Liver (tissue), 9 donors: ENCODE data around the gene LSM10. TPM values are rescaled to one million over a fixed set of nuclear protein-coding genes. Genes with fewer than 3 reads are reported as not detected.

Experiments used
- DNase-seq: peaks from one replicate; pipeline ENCODE4 v3.0.0-alpha.2; 2017; ENCODE audit warnings: low spot score
- H3K27ac ChIP-seq, 2 donors: one replicate each; pipeline ENCODE4 v1.7.0; 2013; ENCODE audit warnings: inconsistent platforms in 2 of 2, low read length in 2 of 2, control low read depth in 1 of 2, low read depth in 1 of 2, mild to moderate bottlenecking in 1 of 2
- H3K27me3 ChIP-seq, 4 donors: one replicate each; pipeline versions ENCODE4 v1.6.1 to v1.7.0; 2013; ENCODE audit warnings: low read length in 3 of 4, inconsistent platforms in 1 of 4, mild to moderate bottlenecking in 1 of 4, moderate library complexity in 1 of 4; ENCODE audit not compliant: control insufficient read depth in 4 of 4, insufficient read depth in 4 of 4
- H3K36me3 ChIP-seq, 4 donors: one replicate each; pipeline versions ENCODE4 v1.6.1 to v1.7.0; 2013; ENCODE audit warnings: low read length in 3 of 4, mild to moderate bottlenecking in 3 of 4, low read depth in 1 of 4, moderate library complexity in 1 of 4; ENCODE audit not compliant: control insufficient read depth in 4 of 4, insufficient read depth in 3 of 4
- H3K4me1 ChIP-seq, 4 donors: one replicate each; pipeline versions ENCODE4 v1.6.1 to v1.7.0; 2013; ENCODE audit warnings: low read length in 3 of 4, mild to moderate bottlenecking in 3 of 4, moderate library complexity in 1 of 4; ENCODE audit not compliant: control insufficient read depth in 4 of 4, insufficient read depth in 4 of 4
- H3K4me3 ChIP-seq, 3 donors: one replicate each; pipeline versions ENCODE4 v1.6.1 to v1.7.0; 2013; ENCODE audit warnings: low read length in 3 of 3, control low read depth in 1 of 3, low read depth in 1 of 3, mild to moderate bottlenecking in 1 of 3
- H3K9ac ChIP-seq, 2 donors: one replicate each; pipeline ENCODE4 v1.7.0; 2013; ENCODE audit warnings: low read length in 2 of 2, mild to moderate bottlenecking in 2 of 2, moderate library complexity in 2 of 2, control low read depth in 1 of 2, low read depth in 1 of 2
- H3K9me3 ChIP-seq, 4 donors: one replicate each; pipeline versions ENCODE4 v1.6.1 to v1.7.0; 2013; ENCODE audit warnings: low read length in 3 of 4; ENCODE audit not compliant: control insufficient read depth in 4 of 4
- EGR1 ChIP-seq, 2 donors: IDR thresholded peaks; 2 replicates each; pipeline ENCODE4 v1.6.1; 2016 to 2018; ENCODE audit warnings: antibody characterized with exemption in 2 of 2, low read depth in 2 of 2
- FOXA1 ChIP-seq: IDR thresholded peaks from 2 replicates; pipeline ENCODE4 v1.6.1; 2016; ENCODE audit warnings: antibody characterized with exemption
- FOXA2 ChIP-seq: IDR thresholded peaks from 2 replicates; pipeline ENCODE4 v1.6.1; 2016; ENCODE audit warnings: antibody characterized with exemption
- GABPA ChIP-seq, 2 donors: IDR thresholded peaks in 1 of 2; conservative IDR thresholded peaks in 1 of 2; 2 replicates each; pipeline ENCODE4 v1.6.1; 2016; ENCODE audit warnings: antibody characterized with exemption in 2 of 2, mild to moderate bottlenecking in 1 of 2, moderate library complexity in 1 of 2
- HNF4A ChIP-seq, 2 donors: conservative IDR thresholded peaks; 2 replicates each; pipeline ENCODE4 v1.6.1; 2016; ENCODE audit warnings: antibody characterized with exemption in 2 of 2, mild to moderate bottlenecking in 2 of 2
- HNF4G ChIP-seq: IDR thresholded peaks from 2 replicates; pipeline ENCODE4 v1.6.1; 2016; ENCODE audit warnings: antibody characterized with exemption
- JUND ChIP-seq, 2 donors: IDR thresholded peaks; 2 replicates each; pipeline ENCODE4 v1.6.1; 2016; ENCODE audit warnings: antibody characterized with exemption in 2 of 2
- NR2F2 ChIP-seq: IDR thresholded peaks from 2 replicates; pipeline ENCODE4 v1.6.1; 2016; ENCODE audit warnings: antibody characterized with exemption
- RAD21 ChIP-seq, 2 donors: IDR thresholded peaks; 2 replicates each; pipeline ENCODE4 v1.6.1; 2016; ENCODE audit warnings: antibody characterized with exemption in 2 of 2, mild to moderate bottlenecking in 2 of 2
- RXRA ChIP-seq, 2 donors: IDR thresholded peaks; 2 replicates each; pipeline ENCODE4 v1.6.1; 2017 to 2018; ENCODE audit warnings: antibody characterized with exemption in 2 of 2, mild to moderate bottlenecking in 1 of 2
- SP1 ChIP-seq: IDR thresholded peaks from 2 replicates; pipeline ENCODE4 v1.6.1; 2018; ENCODE audit warnings: antibody characterized with exemption, mild to moderate bottlenecking
- TAF1 ChIP-seq: conservative IDR thresholded peaks from 2 replicates; pipeline ENCODE4 v1.6.1; 2016; ENCODE audit warnings: antibody characterized with exemption, mild to moderate bottlenecking
- YY1 ChIP-seq: IDR thresholded peaks from 2 replicates; pipeline ENCODE4 v1.6.1; 2016; ENCODE audit warnings: antibody characterized with exemption, mild to moderate bottlenecking
- WGBS: extraction: QIAGEN DNeasy Blood & Tissue Kit; methylation state at CpG from one replicate; pipeline ENCODE4 v1.1.7; 2013; 5-methylcytosine and 5-hydroxymethylcytosine counted together
- polyA plus RNA-seq, 2 donors: library from polyadenylated mRNA; stranded (reverse) in 1 of 2; unstranded in 1 of 2; fragments of 200-250 nt in 1 of 2; fragments of >200 nt in 1 of 2; fragmentation: Nextera tagmentation in 1 of 2; extraction: Ambion mirVana in 1 of 2; gene quantifications; one replicate each; pipeline versions ENCODE4 v1.2.1 to v1.2.3, GENCODE V29; 2013 to 2015
- total RNA-seq, 2 donors: library from RNA; depleted of rRNA; stranded (reverse); fragments of >200 nt; gene quantifications; one replicate each; pipeline ENCODE4 v1.2.3, GENCODE V29; 2014
- TF ChIP-seq, protein P1 (sequence below): fragments of 150-350 bp; IDR thresholded peaks from 2 replicates; pipeline ENCODE4 v1.5.1; 2017; ENCODE audit warnings: improper control_type of control experiment, low read depth, low read length; ENCODE audit not compliant: missing input control
- TF ChIP-seq, protein P2 (sequence below): IDR thresholded peaks from 2 replicates; pipeline ENCODE4 v1.6.1; 2016; ENCODE audit warnings: antibody characterized with exemption
- TF ChIP-seq, protein P3 (sequence below): IDR thresholded peaks from 2 replicates; pipeline ENCODE4 v1.6.1; 2016; ENCODE audit warnings: antibody characterized with exemption
- TF ChIP-seq, protein P4 (sequence below): IDR thresholded peaks from 2 replicates; pipeline ENCODE4 v1.6.1; 2016; ENCODE audit warnings: antibody characterized with exemption, mild to moderate bottlenecking
- TF ChIP-seq, protein P5 (sequence below): IDR thresholded peaks from 2 replicates; pipeline ENCODE4 v1.6.1; 2016; ENCODE audit warnings: antibody characterized with exemption
- donor health status: healthy.
- donor health status: healthy.
- donor health status: healthy.
- donor health status: healthy.
- donor health status: healthy.

Gene LSM10
- 1 to 10 TPM; 6.2 to 8.0 TPM for total RNA-seq
- 10 to 100 TPM; 40.2 to 45.2 TPM for polyA plus RNA-seq

DNA sequence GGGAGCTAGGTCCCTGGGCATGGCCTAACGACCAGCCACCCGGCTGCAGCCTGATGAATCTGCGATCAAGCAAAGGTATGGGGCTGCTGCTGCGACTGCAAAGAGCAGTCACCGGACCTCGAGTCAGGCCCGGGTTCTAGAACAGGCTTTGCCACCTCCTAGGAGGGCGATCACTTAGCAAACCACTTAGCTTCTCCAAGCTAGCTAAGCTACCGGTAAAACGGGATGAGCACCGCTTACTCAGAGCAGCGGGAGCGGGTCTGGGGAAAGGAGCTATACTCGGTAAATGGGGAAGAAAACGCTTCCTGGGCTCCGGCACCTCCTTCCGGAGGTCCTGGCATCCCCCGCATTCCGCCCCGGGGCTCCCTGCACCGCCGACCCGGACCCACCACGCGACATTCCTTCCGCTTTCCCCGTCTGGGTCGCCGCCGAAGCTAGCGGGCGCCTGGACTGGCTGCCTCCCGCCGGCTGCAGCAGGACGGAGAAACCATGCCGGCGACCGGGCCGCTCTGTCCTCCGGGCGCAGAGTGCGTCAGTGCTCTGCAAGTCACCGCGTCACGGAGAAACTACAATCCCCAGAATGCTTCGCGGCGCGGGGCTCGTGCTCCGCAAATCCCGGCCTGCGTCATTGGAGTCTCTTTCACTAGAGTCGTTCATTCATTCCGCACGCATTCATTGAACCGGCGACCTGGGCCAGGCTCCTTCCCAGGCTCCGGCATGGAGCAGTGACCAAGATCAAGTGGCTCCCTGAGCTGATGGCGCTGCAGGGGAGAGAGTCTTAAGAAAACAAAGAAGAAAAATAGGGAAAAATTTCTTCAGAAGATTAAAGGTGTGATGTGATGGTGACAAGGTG lies at the start of gene LSM10:
TSS of gene LSM10 (minus strand) at position 531 of the 853 bp plus-strand sequence. CDS start 3,779 bp downstream, outside the sequence.
- peaks cover 0 to 14% (median 8%) of the 10 kb centered on the region in 4 donors for H3K4me1 ChIP-seq
- peaks cover 0 to 9% (median 8%) of the 10 kb centered on the region in 4 donors for H3K36me3 ChIP-seq
- H3K9ac ChIP-seq = peak within 1 kb of the TSS; percentile 92 to 93
- TF ChIP-seq TAF1 (peak; percentile 64), HNF4G (no peak), FOXA1 (no peak), GABPA (IDR thresholded peaks at IDR 0.05 in 1 of 2, conservative IDR thresholded peaks at IDR 0.05 in 1 of 2) (peak in 1 of 2 donors; percentile 74), JUND (IDR thresholded peaks at IDR 0.05) (peak in 1 of 2 donors; percentile 34), FOXA2 (no peak), RAD21 (IDR thresholded peaks at IDR 0.05) (peak; percentile 11 to 33), RXRA (IDR thresholded peaks at IDR 0.05) (peak in 1 of 2 donors; percentile 25), NR2F2 (no peak), HNF4A (conservative IDR thresholded peaks at IDR 0.05) (no peak), YY1 (peak; percentile 94), SP1 (no peak), EGR1 (IDR thresholded peaks at IDR 0.05; ENCODE audit: low read depth in 2 of 2) (peak in 1 of 2 donors; percentile 8)
- TF ChIP-seq, protein P1, sequence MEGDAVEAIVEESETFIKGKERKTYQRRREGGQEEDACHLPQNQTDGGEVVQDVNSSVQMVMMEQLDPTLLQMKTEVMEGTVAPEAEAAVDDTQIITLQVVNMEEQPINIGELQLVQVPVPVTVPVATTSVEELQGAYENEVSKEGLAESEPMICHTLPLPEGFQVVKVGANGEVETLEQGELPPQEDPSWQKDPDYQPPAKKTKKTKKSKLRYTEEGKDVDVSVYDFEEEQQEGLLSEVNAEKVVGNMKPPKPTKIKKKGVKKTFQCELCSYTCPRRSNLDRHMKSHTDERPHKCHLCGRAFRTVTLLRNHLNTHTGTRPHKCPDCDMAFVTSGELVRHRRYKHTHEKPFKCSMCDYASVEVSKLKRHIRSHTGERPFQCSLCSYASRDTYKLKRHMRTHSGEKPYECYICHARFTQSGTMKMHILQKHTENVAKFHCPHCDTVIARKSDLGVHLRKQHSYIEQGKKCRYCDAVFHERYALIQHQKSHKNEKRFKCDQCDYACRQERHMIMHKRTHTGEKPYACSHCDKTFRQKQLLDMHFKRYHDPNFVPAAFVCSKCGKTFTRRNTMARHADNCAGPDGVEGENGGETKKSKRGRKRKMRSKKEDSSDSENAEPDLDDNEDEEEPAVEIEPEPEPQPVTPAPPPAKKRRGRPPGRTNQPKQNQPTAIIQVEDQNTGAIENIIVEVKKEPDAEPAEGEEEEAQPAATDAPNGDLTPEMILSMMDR = no peak
- TF ChIP-seq, protein P2, sequence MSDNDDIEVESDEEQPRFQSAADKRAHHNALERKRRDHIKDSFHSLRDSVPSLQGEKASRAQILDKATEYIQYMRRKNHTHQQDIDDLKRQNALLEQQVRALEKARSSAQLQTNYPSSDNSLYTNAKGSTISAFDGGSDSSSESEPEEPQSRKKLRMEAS = peak; percentile 76
- TF ChIP-seq, protein P3, sequence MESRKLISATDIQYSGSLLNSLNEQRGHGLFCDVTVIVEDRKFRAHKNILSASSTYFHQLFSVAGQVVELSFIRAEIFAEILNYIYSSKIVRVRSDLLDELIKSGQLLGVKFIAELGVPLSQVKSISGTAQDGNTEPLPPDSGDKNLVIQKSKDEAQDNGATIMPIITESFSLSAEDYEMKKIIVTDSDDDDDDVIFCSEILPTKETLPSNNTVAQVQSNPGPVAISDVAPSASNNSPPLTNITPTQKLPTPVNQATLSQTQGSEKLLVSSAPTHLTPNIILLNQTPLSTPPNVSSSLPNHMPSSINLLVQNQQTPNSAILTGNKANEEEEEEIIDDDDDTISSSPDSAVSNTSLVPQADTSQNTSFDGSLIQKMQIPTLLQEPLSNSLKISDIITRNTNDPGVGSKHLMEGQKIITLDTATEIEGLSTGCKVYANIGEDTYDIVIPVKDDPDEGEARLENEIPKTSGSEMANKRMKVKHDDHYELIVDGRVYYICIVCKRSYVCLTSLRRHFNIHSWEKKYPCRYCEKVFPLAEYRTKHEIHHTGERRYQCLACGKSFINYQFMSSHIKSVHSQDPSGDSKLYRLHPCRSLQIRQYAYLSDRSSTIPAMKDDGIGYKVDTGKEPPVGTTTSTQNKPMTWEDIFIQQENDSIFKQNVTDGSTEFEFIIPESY = peak; percentile 50
- TF ChIP-seq, protein P4, sequence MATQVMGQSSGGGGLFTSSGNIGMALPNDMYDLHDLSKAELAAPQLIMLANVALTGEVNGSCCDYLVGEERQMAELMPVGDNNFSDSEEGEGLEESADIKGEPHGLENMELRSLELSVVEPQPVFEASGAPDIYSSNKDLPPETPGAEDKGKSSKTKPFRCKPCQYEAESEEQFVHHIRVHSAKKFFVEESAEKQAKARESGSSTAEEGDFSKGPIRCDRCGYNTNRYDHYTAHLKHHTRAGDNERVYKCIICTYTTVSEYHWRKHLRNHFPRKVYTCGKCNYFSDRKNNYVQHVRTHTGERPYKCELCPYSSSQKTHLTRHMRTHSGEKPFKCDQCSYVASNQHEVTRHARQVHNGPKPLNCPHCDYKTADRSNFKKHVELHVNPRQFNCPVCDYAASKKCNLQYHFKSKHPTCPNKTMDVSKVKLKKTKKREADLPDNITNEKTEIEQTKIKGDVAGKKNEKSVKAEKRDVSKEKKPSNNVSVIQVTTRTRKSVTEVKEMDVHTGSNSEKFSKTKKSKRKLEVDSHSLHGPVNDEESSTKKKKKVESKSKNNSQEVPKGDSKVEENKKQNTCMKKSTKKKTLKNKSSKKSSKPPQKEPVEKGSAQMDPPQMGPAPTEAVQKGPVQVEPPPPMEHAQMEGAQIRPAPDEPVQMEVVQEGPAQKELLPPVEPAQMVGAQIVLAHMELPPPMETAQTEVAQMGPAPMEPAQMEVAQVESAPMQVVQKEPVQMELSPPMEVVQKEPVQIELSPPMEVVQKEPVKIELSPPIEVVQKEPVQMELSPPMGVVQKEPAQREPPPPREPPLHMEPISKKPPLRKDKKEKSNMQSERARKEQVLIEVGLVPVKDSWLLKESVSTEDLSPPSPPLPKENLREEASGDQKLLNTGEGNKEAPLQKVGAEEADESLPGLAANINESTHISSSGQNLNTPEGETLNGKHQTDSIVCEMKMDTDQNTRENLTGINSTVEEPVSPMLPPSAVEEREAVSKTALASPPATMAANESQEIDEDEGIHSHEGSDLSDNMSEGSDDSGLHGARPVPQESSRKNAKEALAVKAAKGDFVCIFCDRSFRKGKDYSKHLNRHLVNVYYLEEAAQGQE = peak; percentile 78
- TF ChIP-seq, protein P5, sequence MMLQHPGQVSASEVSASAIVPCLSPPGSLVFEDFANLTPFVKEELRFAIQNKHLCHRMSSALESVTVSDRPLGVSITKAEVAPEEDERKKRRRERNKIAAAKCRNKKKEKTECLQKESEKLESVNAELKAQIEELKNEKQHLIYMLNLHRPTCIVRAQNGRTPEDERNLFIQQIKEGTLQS = no peak
- H3K27ac ChIP-seq = peak within 1 kb of the TSS; percentile 87 to 91
- H3K27me3 ChIP-seq = no peaks in the 10 kb centered on the region
- DNase-seq = peak; percentile 95
- under 1% methylated on average over 60 of the region's 60 CpGs for WGBS
- H3K9me3 ChIP-seq = no peaks in the 10 kb centered on the region
- peak within 1 kb of the TSS; percentile 79 to 90 (median 89) for H3K4me3 ChIP-seq
